Fibroblast of lung (primary cell): ENCODE data around the gene PTX4. TPM values are rescaled to one million over a fixed set of nuclear protein-coding genes. Genes with fewer than 3 reads are reported as not detected.

Experiments
- DNase-seq, 2 donors: peaks; one replicate each; pipeline versions ENCODE4 v3.0.0 to v3.0.0-alpha.2; 2010; ENCODE audit warnings: low read depth in 2 of 2
- H2AFZ ChIP-seq: 2 replicates; pipeline ENCODE4 v1.5.1; 2012; ENCODE audit warnings: low read length, control low read depth, inconsistent platforms
- H3K27ac ChIP-seq: 2 replicates; pipeline ENCODE4 v1.5.1; 2011; ENCODE audit warnings: low read length, control low read depth; ENCODE audit not compliant: insufficient read depth
- H3K27me3 ChIP-seq: 2 replicates; pipeline ENCODE4 v1.5.1; 2011; ENCODE audit warnings: mild to moderate bottlenecking, low read length; ENCODE audit not compliant: control insufficient read depth, insufficient read depth
- H3K36me3 ChIP-seq: 2 replicates; pipeline ENCODE4 v1.5.1; 2011; ENCODE audit warnings: low read length; ENCODE audit not compliant: control insufficient read depth, insufficient read depth
- H3K4me1 ChIP-seq: 2 replicates; pipeline ENCODE4 v1.5.1; 2011; ENCODE audit warnings: low read length; ENCODE audit not compliant: control insufficient read depth, insufficient read depth; ENCODE audit errors: extremely low read depth
- H3K4me2 ChIP-seq: 2 replicates; pipeline ENCODE4 v1.5.1; 2011; ENCODE audit warnings: low read length, control low read depth; ENCODE audit not compliant: insufficient read depth; ENCODE audit errors: extremely low read depth
- H3K4me3 ChIP-seq, 4 experiments: fragments of 200-600 bp in 1 of 4; sonication (generic) in 1 of 4; replicated peaks in 1 of 4; 2 replicates each; pipeline ENCODE4 v1.5.1; 2011 to 2016; ENCODE audit warnings: low read length in 4 of 4, low read depth in 3 of 4, mild to moderate bottlenecking in 3 of 4, control low read depth in 2 of 4, inconsistent platforms in 1 of 4, mixed read lengths in 1 of 4; ENCODE audit not compliant: insufficient read depth in 1 of 4; ENCODE audit errors: control extremely low read depth in 1 of 4
- H3K79me2 ChIP-seq: 2 replicates; pipeline ENCODE4 v1.5.1; 2012; ENCODE audit warnings: mild to moderate bottlenecking, low read length, inconsistent platforms; ENCODE audit not compliant: control insufficient read depth, insufficient read depth
- H3K9ac ChIP-seq: 2 replicates; pipeline ENCODE4 v1.5.1; 2011; ENCODE audit warnings: mild to moderate bottlenecking, low read length, control low read depth; ENCODE audit not compliant: insufficient read depth
- H3K9me3 ChIP-seq: 2 replicates; pipeline ENCODE4 v1.5.1; 2012; ENCODE audit warnings: low read depth, low read length; ENCODE audit not compliant: control insufficient read depth, insufficient read depth
- H4K20me1 ChIP-seq: 2 replicates; pipeline ENCODE4 v1.5.1; 2011; ENCODE audit warnings: low read length; ENCODE audit not compliant: control insufficient read depth, insufficient read depth; ENCODE audit errors: extremely low read depth
- EZH2 ChIP-seq: IDR thresholded peaks from 2 replicates; pipeline ENCODE4 v1.5.1; 2012; ENCODE audit warnings: low read length, control low read depth, mild to moderate bottlenecking; ENCODE audit errors: missing control alignments
- polyA plus RNA-seq, 2 donors: library from polyadenylated mRNA; depleted of rRNA in 1 of 2; stranded (reverse) in 1 of 2; unstranded in 1 of 2; fragments of >200 nt; gene quantifications; 2 replicates each; pipeline ENCODE4 v1.2.1, GENCODE V29; 2011 to 2012; ENCODE audit warnings: missing spikeins in 1 of 2
- total RNA-seq: library from RNA; depleted of rRNA; stranded (reverse); fragments of >200 nt; gene quantifications from 2 replicates; pipeline ENCODE4 v1.2.1, GENCODE V29; 2014
- TF ChIP-seq, protein P1 (sequence below), 2 donors: IDR thresholded peaks in 1 of 2; conservative IDR thresholded peaks in 1 of 2; 1 replicate in 1 of 2; 2 replicates in 1 of 2; pipeline ENCODE4 v1.5.1; 2011 to 2012; ENCODE audit warnings: low read length in 2 of 2, control low read depth in 1 of 2, inconsistent platforms in 1 of 2, low read depth in 1 of 2, mild to moderate bottlenecking in 1 of 2

Gene PTX4
- total and polyA plus RNA-seq, 2 donors (not counting 1 experiment from before 2014, with no cell fraction given), result not detected

DNA sequence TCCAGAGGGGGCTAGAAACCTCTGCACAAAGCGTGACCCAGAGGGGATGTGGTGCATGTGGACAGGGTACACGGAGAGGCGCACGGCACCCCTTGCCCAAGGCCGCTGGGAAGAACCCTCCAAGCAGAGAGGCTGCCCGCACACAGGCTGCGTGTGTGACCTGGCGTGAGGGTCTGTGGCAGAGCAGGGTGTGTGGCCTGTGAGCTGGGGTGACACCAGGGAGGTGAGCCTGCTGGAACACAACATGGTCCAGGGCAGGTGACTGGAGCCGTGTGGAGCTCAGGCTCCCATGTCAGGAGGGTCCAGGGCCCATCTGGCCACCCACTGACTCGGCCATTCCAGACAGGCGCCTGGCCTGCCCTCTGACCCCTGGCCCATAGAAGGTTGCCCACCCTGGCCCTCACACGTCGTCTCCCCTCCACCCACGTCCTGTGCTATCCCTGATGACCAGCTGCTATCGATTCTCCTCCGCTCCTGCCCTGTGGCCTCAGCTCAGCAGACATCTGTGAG, 29.9 kb upstream of the PTX4 start:
- Histone ChIP-seq H2AFZ (no peak overlapping the region), H3K36me3 (no peaks in the 10 kb centered on the region), H3K9me3 (no peaks in the 10 kb centered on the region), H4K20me1 (no peaks in the 10 kb centered on the region), H3K4me3 (no peak overlapping the region), H3K79me2 (no peaks in the 10 kb centered on the region), H3K9ac (no peak overlapping the region), H3K4me1 (no peaks in the 10 kb centered on the region), H3K27ac (no peak overlapping the region), H3K27me3 (no peaks in the 10 kb centered on the region), H3K4me2 (no peak overlapping the region)
- DNase-seq, result no peak
- TF ChIP-seq, protein P1, sequence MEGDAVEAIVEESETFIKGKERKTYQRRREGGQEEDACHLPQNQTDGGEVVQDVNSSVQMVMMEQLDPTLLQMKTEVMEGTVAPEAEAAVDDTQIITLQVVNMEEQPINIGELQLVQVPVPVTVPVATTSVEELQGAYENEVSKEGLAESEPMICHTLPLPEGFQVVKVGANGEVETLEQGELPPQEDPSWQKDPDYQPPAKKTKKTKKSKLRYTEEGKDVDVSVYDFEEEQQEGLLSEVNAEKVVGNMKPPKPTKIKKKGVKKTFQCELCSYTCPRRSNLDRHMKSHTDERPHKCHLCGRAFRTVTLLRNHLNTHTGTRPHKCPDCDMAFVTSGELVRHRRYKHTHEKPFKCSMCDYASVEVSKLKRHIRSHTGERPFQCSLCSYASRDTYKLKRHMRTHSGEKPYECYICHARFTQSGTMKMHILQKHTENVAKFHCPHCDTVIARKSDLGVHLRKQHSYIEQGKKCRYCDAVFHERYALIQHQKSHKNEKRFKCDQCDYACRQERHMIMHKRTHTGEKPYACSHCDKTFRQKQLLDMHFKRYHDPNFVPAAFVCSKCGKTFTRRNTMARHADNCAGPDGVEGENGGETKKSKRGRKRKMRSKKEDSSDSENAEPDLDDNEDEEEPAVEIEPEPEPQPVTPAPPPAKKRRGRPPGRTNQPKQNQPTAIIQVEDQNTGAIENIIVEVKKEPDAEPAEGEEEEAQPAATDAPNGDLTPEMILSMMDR (conservative IDR thresholded peaks at IDR 0.05 in 1 of 2, IDR thresholded peaks at IDR 0.05 in 1 of 2; ENCODE audit: low read depth in 1 of 2, low read length in 2 of 2), result no peak
- TF ChIP-seq EZH2, result no peak

- no peaks in the 10 kb centered on the region for H3K79me2 ChIP-seq
- H3K27me3 ChIP-seq, result no peaks in the 10 kb centered on the region
- TF ChIP-seq, protein P1 (conservative IDR thresholded peaks at IDR 0.05 in 1 of 2, IDR thresholded peaks at IDR 0.05 in 1 of 2; ENCODE audit: low read depth in 1 of 2, low read length in 2 of 2), result no peak
- no peak for TF ChIP-seq EZH2
- H3K27ac ChIP-seq, result no peak overlapping the region
- H3K4me1 ChIP-seq, result no peaks in the 10 kb centered on the region
- H4K20me1 ChIP-seq, result no peaks in the 10 kb centered on the region
- H3K9me3 ChIP-seq, result no peaks in the 10 kb centered on the region
- DNase-seq, result no peak
- H3K4me2 ChIP-seq, result no peak overlapping the region
- no peak overlapping the region for H3K4me3 ChIP-seq
- H3K9ac ChIP-seq, result no peak overlapping the region
- H2AFZ ChIP-seq, result no peak overlapping the region
- peaks cover 8% of the 10 kb centered on the region for H3K36me3 ChIP-seq
Measured at GRCh38 chr16:1514507-1514906, 25.8 kb upstream of the PTX4 start.

DNA sequence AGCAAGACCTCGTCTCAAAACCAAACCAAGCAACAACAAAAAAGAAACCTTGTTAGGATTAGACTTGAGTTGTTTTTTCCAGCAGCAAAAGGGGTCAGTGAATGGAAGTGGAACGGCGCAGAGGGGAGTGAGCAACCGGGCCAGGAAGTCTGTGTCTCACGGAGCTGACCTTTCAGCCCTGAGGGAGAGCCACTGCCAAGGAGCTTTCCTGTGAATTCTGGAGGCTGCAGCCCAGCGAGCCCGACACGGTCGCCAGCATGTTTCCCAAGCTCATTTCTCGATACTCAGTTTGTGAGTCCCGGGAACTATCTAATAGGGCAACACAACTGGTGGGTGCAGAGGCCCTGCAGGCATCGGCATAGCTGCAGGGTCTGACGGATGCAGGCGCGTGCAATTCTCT, 24.0 kb upstream of the PTX4 start:
- TF ChIP-seq, protein P1 (conservative IDR thresholded peaks at IDR 0.05 in 1 of 2, IDR thresholded peaks at IDR 0.05 in 1 of 2; ENCODE audit: low read depth in 1 of 2, low read length in 2 of 2), result no peak
- TF ChIP-seq EZH2, result no peak
- Histone ChIP-seq H3K9ac (no peak overlapping the region), H3K36me3 (peaks cover 12% of the 10 kb centered on the region), H3K4me2 (no peak overlapping the region), H3K27ac (no peak overlapping the region), H3K27me3 (no peaks in the 10 kb centered on the region), H3K4me3 (no peak overlapping the region), H3K79me2 (no peaks in the 10 kb centered on the region), H4K20me1 (no peaks in the 10 kb centered on the region), H3K9me3 (no peaks in the 10 kb centered on the region), H3K4me1 (no peaks in the 10 kb centered on the region), H2AFZ (no peak overlapping the region)
- no peak for DNase-seq
